Mesothelial cell of epicardium (in vitro differentiated cells): ENCODE results near the gene TSC22D4. TPM values are rescaled to one million over a fixed set of nuclear protein-coding genes. Genes with fewer than 3 reads are reported as not detected.

Experiments
- DNase-seq, 2 experiments: peaks; one replicate each; pipeline ENCODE4 v3.0.0; 2021; ENCODE audit warnings: low spot score in 2 of 2; ENCODE audit not compliant: unreplicated experiment in 2 of 2
- H3K27ac Mint-ChIP-seq: 2 replicates; pipeline ENCODE4 v1.8.0; 2021; ENCODE audit warnings: mixed read lengths
- H3K27me3 Mint-ChIP-seq: 2 replicates; pipeline ENCODE4 v1.8.0; 2021; ENCODE audit warnings: low read depth, mixed read lengths
- H3K36me3 Mint-ChIP-seq: 2 replicates; pipeline ENCODE4 v1.8.0; 2021; ENCODE audit warnings: mixed read lengths
- H3K4me1 Mint-ChIP-seq: 2 replicates; pipeline ENCODE4 v1.8.0; 2021; ENCODE audit warnings: mixed read lengths
- H3K4me3 Mint-ChIP-seq: 2 replicates; pipeline ENCODE4 v1.8.0; 2021; ENCODE audit warnings: mild to moderate bottlenecking, moderate library complexity, mixed read lengths
- H3K9me3 Mint-ChIP-seq: 2 replicates; pipeline ENCODE4 v1.8.0; 2021; ENCODE audit warnings: mixed read lengths
- total RNA-seq: library from RNA; stranded (reverse); gene quantifications from 3 replicates; pipeline ENCODE4 v1.2.1, GENCODE V29; 2021
- TF ChIP-seq, protein P1 (sequence below): fragments of 200-600 bp; sonication (generic); IDR thresholded peaks from one replicate; pipeline ENCODE4 v1.5.0; 2021; ENCODE audit warnings: antibody characterized with exemption; ENCODE audit not compliant: unreplicated experiment

TSC22D4 gene
- total RNA-seq, 1 donor from 2014 or later = 52.4 TPM

DNA sequence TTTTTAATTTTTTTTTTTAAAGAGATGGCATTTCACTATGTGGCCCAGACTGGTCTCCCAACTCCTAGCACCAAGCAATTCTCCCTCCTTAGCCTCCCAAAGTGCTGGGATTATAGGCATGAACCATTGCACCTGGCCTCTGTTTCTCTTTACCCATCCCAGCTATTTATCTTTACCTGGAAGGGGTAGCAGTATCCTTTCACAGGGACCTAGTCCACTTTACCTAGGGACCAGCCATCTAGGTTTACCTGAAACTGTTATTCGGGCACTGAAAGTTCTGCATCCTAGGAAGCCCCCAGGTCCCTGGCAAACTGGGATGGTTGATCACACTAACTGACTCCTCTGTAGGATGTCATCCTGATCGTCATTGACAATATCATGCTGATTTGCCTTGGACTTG is 38.3 kb upstream of the TSC22D4 start:
- TF ChIP-seq, protein P1, sequence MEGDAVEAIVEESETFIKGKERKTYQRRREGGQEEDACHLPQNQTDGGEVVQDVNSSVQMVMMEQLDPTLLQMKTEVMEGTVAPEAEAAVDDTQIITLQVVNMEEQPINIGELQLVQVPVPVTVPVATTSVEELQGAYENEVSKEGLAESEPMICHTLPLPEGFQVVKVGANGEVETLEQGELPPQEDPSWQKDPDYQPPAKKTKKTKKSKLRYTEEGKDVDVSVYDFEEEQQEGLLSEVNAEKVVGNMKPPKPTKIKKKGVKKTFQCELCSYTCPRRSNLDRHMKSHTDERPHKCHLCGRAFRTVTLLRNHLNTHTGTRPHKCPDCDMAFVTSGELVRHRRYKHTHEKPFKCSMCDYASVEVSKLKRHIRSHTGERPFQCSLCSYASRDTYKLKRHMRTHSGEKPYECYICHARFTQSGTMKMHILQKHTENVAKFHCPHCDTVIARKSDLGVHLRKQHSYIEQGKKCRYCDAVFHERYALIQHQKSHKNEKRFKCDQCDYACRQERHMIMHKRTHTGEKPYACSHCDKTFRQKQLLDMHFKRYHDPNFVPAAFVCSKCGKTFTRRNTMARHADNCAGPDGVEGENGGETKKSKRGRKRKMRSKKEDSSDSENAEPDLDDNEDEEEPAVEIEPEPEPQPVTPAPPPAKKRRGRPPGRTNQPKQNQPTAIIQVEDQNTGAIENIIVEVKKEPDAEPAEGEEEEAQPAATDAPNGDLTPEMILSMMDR = no peak
- Mint-ChIP-seq H3K27me3 (no peaks in the 10 kb centered on the region), H3K4me1 (peaks cover 5% of the 10 kb centered on the region)

DNA sequence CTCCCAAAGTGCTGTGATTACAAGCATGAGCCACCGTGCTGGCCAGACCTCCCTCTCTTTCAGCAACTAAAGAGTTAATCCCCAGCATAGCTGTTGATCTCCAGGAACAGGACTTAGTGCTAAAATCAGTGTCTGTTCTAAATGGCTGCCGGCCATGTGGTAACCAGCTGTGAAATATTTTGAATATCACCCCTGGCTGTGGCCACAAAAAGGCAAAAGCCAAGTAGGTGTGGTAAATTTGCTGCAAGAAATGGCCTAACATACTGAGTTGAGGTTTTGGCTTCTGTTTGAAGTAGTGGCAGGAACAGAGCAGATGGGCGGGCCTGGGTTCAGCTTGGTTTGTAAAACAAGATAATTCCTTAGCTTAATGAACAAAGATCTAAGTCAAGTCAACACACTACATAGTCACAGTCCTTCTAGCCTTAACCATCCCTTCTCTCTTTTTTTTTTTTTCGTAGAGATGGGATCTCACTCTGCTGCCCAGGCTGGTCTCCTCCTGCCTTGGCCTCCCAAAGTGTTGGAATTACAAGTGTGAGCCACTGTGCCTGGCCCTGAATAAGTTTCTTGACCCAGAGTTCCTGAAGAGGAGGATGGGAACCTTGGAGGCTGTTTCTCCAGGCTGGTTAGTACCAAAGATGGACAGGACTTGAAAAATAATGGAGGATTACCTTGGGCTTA is 37.3 kb upstream of the TSC22D4 start:
- peaks cover 1% of the 10 kb centered on the region for H3K9me3 Mint-ChIP-seq
- DNase-seq = no peak
- peak overlapping the region; percentile 11 for H3K27ac Mint-ChIP-seq
- H3K4me3 Mint-ChIP-seq = no peak overlapping the region
- no peaks in the 10 kb centered on the region for H3K27me3 Mint-ChIP-seq
- peaks cover 5% of the 10 kb centered on the region for H3K4me1 Mint-ChIP-seq
- no peaks in the 10 kb centered on the region for H3K36me3 Mint-ChIP-seq
- TF ChIP-seq, protein P1 = no peak

More for the DNA sequence above, 38.3 kb upstream of the TSC22D4 start:
- Mint-ChIP-seq H3K36me3 (no peaks in the 10 kb centered on the region), H3K4me3 (no peak overlapping the region), H3K27ac (no peak overlapping the region), H3K9me3 (peaks cover 4% of the 10 kb centered on the region)
- DNase-seq = no peak

DNA sequence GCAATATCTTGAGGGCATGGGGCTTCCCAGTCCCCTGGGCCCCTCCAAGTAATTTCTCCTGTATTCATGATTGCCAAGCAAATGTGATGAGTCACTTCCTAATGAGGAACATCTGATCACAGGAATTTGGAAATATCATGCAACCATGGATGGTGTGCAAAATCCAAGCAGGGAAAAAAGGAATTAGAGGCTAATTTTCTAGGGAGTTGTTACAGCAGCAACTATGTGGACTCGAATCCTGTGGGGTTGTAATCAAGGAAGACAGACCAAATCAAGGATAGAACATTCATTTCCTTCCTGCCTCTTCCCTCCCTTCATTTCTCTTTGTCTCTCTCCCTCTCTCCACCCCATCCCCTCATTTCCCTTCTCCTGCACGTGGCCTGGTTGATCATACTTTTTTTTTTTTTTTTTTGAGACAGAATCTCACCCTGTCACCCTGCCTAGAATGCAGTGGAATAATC is 36.1 kb upstream of the TSC22D4 start:
- H3K36me3 Mint-ChIP-seq = no peaks in the 10 kb centered on the region
- TF ChIP-seq, protein P1 = no peak
- peak overlapping the region; percentile 86 for H3K27ac Mint-ChIP-seq
- no peak for DNase-seq
- H3K27me3 Mint-ChIP-seq = no peaks in the 10 kb centered on the region
- H3K4me1 Mint-ChIP-seq = peaks cover 5% of the 10 kb centered on the region
- no peak overlapping the region for H3K4me3 Mint-ChIP-seq
- no peaks in the 10 kb centered on the region for H3K9me3 Mint-ChIP-seq

DNA sequence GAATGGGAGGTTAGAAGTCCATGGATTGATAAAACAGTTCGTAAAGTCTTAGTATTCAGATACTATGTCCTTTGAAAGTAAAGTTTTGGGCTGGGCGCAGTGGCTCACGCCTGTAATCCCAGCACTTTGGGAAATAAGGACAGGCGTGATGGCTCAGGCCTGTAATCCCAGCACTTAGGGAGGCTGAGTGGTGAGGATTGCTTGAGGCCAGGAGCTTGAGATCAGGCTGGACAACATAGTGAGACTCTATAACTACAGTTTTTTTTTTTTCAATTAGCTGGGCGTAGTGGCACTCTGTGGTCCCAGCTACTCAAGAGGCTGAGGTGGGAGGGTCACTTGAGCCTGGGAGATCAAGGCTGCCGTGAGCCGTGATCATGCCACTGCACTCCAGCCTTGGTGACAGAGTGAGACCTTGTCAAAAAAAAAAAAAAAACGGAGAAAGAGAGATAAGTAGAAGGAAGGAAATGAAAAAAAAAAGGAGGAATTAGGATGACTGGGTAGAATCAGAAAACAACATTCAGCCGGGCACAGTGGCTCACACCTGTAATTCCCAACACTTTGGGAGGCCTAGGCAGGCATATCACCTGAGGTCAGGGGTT is 34.3 kb upstream of the TSC22D4 start:
- DNase-seq = no peak
- no peak overlapping the region for H3K4me3 Mint-ChIP-seq
- no peaks in the 10 kb centered on the region for H3K9me3 Mint-ChIP-seq
- H3K4me1 Mint-ChIP-seq = peaks cover 9% of the 10 kb centered on the region
- no peaks in the 10 kb centered on the region for H3K27me3 Mint-ChIP-seq
- no peak overlapping the region for H3K27ac Mint-ChIP-seq
- TF ChIP-seq, protein P1 = no peak
- H3K36me3 Mint-ChIP-seq = no peaks in the 10 kb centered on the region

DNA sequence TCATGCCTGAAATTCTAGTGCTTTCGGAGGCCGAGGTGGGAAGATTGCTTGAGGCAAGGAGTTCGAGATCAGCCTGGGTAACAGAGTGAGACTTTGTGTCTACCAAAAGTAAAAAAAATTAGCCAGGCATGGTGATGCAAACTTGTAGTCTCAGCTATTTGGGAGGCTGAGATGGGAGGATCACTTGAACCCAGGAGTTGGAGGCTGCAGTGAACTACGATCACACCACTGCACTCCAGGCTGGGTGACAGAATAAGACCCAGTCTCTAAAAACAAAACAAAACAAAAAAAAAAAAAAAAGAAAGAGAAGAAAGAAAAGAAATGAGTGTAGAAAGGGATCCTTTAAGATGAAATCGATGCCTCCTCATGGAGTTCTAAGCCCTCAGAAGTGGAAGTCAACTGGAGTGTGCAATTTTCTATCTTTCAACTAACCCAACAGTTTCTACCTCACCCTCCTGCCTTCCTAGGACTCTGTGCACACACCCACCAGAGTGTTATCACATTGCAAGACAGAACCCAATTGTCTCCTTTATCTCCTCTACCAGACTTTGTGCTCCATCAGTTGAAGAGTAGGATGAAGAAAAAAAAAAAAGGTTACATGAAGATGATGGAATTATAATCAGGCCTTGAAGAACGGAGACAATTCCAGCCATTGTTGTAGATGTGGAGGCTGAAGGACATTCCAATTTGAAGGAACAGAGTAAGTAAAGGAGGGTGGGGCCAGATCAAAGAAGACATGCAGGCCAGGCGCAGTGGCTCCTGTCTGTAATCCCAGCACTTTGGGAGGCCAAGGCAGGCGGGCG is 31.6 kb upstream of the TSC22D4 start:
- H3K27me3 Mint-ChIP-seq = no peaks in the 10 kb centered on the region
- peaks cover 9% of the 10 kb centered on the region for H3K4me1 Mint-ChIP-seq
- TF ChIP-seq, protein P1 = no peak
- no peaks in the 10 kb centered on the region for H3K36me3 Mint-ChIP-seq
- H3K27ac Mint-ChIP-seq = peak overlapping the region; percentile 27
- no peaks in the 10 kb centered on the region for H3K9me3 Mint-ChIP-seq
- H3K4me3 Mint-ChIP-seq = no peak overlapping the region
- no peak for DNase-seq
